OCI-LY1 (cell line): Measurements from ENCODE around the gene FGD3.

Experiments used
- H2AFZ ChIP-seq: fragments of 200-600 bp; sonication (generic), shearing (Covaris generic); 2 replicates; pipeline ENCODE4 v1.6.0; 2014; ENCODE audit warnings: antibody characterized with exemption, mild to moderate bottlenecking, low read length
- H3F3A ChIP-seq: fragments of 200-600 bp; sonication (generic), shearing (Covaris generic); 2 replicates; pipeline ENCODE4 v1.6.0; 2014; ENCODE audit warnings: mild to moderate bottlenecking, antibody characterized with exemption, low read length, moderate library complexity; ENCODE audit not compliant: insufficient read depth
- H3K27ac ChIP-seq: fragments of 200-600 bp; sonication (generic); 2 replicates; pipeline ENCODE4 v1.5.1; 2014; ENCODE audit warnings: low read length, mixed run types, mild to moderate bottlenecking, low read depth; ENCODE audit not compliant: poor library complexity, severe bottlenecking
- H3K27me3 ChIP-seq: fragments of 200-600 bp; sonication (generic); 2 replicates; pipeline ENCODE4 v1.6.0; 2014; ENCODE audit warnings: antibody characterized with exemption, mild to moderate bottlenecking, low read length, moderate library complexity; ENCODE audit not compliant: insufficient read depth
- H3K36me3 ChIP-seq: fragments of 200-600 bp; sonication (generic); 2 replicates; pipeline ENCODE4 v1.6.1; 2014; ENCODE audit warnings: mild to moderate bottlenecking, antibody characterized with exemption, low read length, moderate library complexity, mixed read lengths; ENCODE audit not compliant: insufficient read depth
- H3K4me1 ChIP-seq: fragments of 200-600 bp; sonication (generic); 2 replicates; pipeline ENCODE4 v1.5.1; 2014; ENCODE audit warnings: mild to moderate bottlenecking, low read length, moderate library complexity; ENCODE audit not compliant: insufficient read depth, severe bottlenecking
- H3K4me2 ChIP-seq: fragments of 200-600 bp; sonication (generic), shearing (Covaris generic); 2 replicates; pipeline ENCODE4 v1.6.1; 2014; ENCODE audit warnings: low read length
- H3K4me3 ChIP-seq: fragments of 200-600 bp; sonication (generic); 2 replicates; pipeline ENCODE4 v1.5.1; 2014; ENCODE audit warnings: low read length, low read depth, mild to moderate bottlenecking, mixed read lengths; ENCODE audit not compliant: poor library complexity, severe bottlenecking
- H3K79me2 ChIP-seq: fragments of 200-600 bp; shearing (Covaris generic); 2 replicates; pipeline ENCODE4 v1.6.1; 2016; ENCODE audit warnings: mixed run types, low read length, mixed read lengths; ENCODE audit not compliant: insufficient read depth
- H3K9ac ChIP-seq: fragments of 200-600 bp; sonication (generic), shearing (Covaris generic); 2 replicates; pipeline ENCODE4 v1.6.1; 2014; ENCODE audit warnings: mild to moderate bottlenecking, low read length, mixed read lengths
- H3K9me2 ChIP-seq: fragments of 200-600 bp; sonication (generic), shearing (Covaris generic); 2 replicates; pipeline ENCODE4 v1.6.1; 2014; ENCODE audit warnings: low read depth, mild to moderate bottlenecking, low read length, mixed read lengths
- H3K9me3 ChIP-seq: fragments of 200-600 bp; shearing (Covaris generic); 2 replicates; pipeline ENCODE4 v1.6.1; 2014; ENCODE audit warnings: low read length, mixed read lengths
- H4K20me1 ChIP-seq: fragments of 200-600 bp; sonication (generic), shearing (Covaris generic); 2 replicates; pipeline ENCODE4 v1.6.0; 2016; ENCODE audit warnings: mild to moderate bottlenecking, low read length; ENCODE audit not compliant: insufficient read depth
- EZH2 ChIP-seq: fragments of 200-600 bp; sonication (generic), shearing (Covaris generic); IDR thresholded peaks from 2 replicates; pipeline ENCODE4 v1.8.0; 2017; ENCODE audit warnings: borderline replicate concordance, mixed run types, mild to moderate bottlenecking, antibody characterized with exemption, low read length, moderate library complexity, mixed read lengths
- TF ChIP-seq, protein P1 (sequence below): fragments of 200-600 bp; sonication (generic), shearing (Covaris generic); IDR thresholded peaks from 2 replicates; pipeline ENCODE4 v1.5.1; 2017; ENCODE audit warnings: mild to moderate bottlenecking, antibody characterized with exemption, low read length, moderate library complexity, mixed read lengths

The FGD3 gene

DNA sequence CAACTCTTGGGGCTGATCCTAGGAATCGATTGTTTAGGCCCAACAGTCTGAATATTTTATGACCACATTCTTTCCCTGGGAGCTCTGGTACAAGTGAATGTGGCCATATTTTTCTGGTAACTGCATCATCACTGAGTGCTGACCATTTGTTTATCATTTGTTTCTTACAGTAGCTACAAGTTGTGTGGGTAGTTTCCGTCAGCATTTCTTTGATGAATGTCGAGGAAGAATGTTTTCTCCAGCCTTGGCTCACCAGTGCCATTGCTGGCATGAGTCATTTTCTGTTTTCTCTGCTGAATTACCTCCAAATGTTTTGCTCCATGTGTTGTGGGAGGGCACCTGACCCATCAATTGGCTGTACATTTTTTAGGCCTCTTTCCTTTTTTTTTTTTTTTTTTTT, 134.6 kb downstream of the FGD3 start:
- H3F3A ChIP-seq, result no peaks in the 10 kb centered on the region
- H2AFZ ChIP-seq, result no peak overlapping the region
- no peaks in the 10 kb centered on the region for H3K4me1 ChIP-seq
- peaks cover 88% of the 10 kb centered on the region for H3K36me3 ChIP-seq
- H3K79me2 ChIP-seq, result no peaks in the 10 kb centered on the region
- no peak overlapping the region for H3K27ac ChIP-seq
- H4K20me1 ChIP-seq, result no peaks in the 10 kb centered on the region
- H3K27me3 ChIP-seq, result no peaks in the 10 kb centered on the region
- H3K9ac ChIP-seq, result no peak overlapping the region
- no peaks in the 10 kb centered on the region for H3K9me3 ChIP-seq
- no peaks in the 10 kb centered on the region for H3K9me2 ChIP-seq
- no peak overlapping the region for H3K4me2 ChIP-seq
- no peak overlapping the region for H3K4me3 ChIP-seq
- TF ChIP-seq EZH2, result no peak
- TF ChIP-seq, protein P1, sequence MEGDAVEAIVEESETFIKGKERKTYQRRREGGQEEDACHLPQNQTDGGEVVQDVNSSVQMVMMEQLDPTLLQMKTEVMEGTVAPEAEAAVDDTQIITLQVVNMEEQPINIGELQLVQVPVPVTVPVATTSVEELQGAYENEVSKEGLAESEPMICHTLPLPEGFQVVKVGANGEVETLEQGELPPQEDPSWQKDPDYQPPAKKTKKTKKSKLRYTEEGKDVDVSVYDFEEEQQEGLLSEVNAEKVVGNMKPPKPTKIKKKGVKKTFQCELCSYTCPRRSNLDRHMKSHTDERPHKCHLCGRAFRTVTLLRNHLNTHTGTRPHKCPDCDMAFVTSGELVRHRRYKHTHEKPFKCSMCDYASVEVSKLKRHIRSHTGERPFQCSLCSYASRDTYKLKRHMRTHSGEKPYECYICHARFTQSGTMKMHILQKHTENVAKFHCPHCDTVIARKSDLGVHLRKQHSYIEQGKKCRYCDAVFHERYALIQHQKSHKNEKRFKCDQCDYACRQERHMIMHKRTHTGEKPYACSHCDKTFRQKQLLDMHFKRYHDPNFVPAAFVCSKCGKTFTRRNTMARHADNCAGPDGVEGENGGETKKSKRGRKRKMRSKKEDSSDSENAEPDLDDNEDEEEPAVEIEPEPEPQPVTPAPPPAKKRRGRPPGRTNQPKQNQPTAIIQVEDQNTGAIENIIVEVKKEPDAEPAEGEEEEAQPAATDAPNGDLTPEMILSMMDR, result no peak

DNA sequence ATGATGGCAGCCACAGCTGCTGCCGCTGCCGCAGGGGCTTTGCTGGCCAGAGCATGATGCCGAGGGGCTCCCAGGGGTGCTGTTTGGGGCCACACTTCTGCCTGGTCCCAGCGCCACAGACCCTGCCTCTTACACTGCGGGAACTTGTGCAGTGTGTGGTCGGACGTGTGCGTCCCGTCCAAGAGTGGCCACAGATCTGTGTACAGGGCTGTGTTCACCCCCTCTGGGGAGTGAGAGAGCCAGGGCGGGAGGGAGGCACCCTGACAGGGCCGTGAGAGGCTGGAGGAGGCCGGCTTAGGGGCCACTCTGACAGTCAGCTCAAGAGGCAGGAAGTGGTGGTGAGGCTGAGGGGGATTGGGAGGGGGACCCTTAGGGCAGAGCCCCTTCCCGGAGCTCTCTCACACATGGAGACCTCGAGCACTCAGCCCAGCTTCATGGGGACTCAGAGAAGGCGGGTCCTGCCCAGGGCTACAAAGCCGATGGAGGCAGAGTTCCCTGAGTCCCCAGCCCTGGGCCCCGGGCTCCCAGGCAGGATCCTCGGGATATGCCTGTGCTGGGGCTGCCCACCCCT, 135.6 kb downstream of the FGD3 start:
- no peak overlapping the region for H2AFZ ChIP-seq

DNA sequence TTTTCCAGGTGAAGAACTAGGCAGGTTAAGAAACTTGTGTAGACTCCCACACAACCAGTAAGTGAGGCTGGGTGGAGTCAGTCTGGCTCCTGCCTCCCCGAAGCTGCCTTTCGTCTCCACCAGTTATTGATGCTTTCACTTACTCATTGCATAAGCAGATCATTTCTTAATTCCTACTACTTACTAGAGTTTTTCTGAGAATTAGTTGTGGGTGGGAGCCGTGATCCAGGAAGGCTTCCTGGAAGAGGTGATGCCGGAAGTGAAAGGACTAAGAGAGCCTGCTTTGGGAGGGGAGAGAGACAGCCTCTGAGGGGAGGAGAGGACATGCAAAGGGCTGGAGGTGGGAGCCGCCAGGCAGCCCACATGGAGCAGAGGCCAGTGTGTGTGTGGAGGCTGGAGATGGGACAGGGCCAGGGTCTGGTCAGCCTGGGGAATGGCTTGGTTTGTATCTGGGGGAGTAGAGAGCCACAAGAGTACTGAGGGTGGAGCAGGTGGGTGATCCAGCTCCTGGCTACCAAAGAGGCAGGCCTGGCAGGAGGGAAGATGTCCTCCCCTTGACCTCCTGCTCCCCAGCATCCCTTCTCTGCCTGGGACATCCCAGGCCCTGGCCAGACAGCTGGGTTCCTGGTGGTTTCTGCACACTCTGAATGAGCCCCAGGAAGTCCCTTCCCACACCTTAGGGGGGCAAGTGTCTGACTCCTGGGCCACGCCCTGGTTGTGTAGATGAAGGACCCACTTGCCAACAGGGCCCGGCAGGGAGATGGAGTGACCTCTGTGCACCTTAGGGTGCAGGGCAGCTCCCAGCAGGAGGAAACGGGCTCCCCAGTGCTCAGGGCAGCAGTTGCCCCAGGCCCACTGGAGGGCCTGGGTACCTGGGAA, 136.5 kb downstream of the FGD3 start:
- H3K27me3 ChIP-seq, result no peaks in the 10 kb centered on the region
- no peaks in the 10 kb centered on the region for H3K79me2 ChIP-seq
- no peaks in the 10 kb centered on the region for H3K9me2 ChIP-seq
- TF ChIP-seq, protein P1, result no peak
- no peak for TF ChIP-seq EZH2
- H3K4me1 ChIP-seq, result no peaks in the 10 kb centered on the region
- no peak overlapping the region for H3K4me2 ChIP-seq
- H3K27ac ChIP-seq, result no peak overlapping the region
- H4K20me1 ChIP-seq, result no peaks in the 10 kb centered on the region
- H3K9ac ChIP-seq, result no peak overlapping the region
- H3K9me3 ChIP-seq, result no peaks in the 10 kb centered on the region
- H3K36me3 ChIP-seq, result peaks cover 82% of the 10 kb centered on the region
- H3F3A ChIP-seq, result no peaks in the 10 kb centered on the region
- no peak overlapping the region for H2AFZ ChIP-seq
- H3K4me3 ChIP-seq, result no peak overlapping the region

More for the DNA sequence above, 135.6 kb downstream of the FGD3 start:
- Histone ChIP-seq H3K9me2 (no peaks in the 10 kb centered on the region), H3K9ac (no peak overlapping the region), H3K36me3 (peaks cover 80% of the 10 kb centered on the region), H3F3A (no peaks in the 10 kb centered on the region), H3K4me1 (no peaks in the 10 kb centered on the region), H3K27ac (no peak overlapping the region), H3K4me2 (no peak overlapping the region), H3K79me2 (no peaks in the 10 kb centered on the region), H3K9me3 (no peaks in the 10 kb centered on the region), H3K27me3 (no peaks in the 10 kb centered on the region), H3K4me3 (no peak overlapping the region), H4K20me1 (no peaks in the 10 kb centered on the region)
- no peak for TF ChIP-seq EZH2
- TF ChIP-seq, protein P1, result no peak
